ENCODE data around the gene CACNA1D.

Gene CACNA1D

GRCh38 chr3:53614307-53614706 lies 119.9 kb downstream of the CACNA1D start:
- TF ChIP-seq POU2F2 (IDR thresholded peaks at IDR 0.05; ENCODE audit: low read depth, low read length) (no peak), POLR2AphosphoS5 (IDR thresholded peaks at IDR 0.05; ENCODE audit: low read depth, low read length) (no peak), PAX5 (IDR thresholded peaks at IDR 0.05; ENCODE audit: insufficient read depth, low read length, severe bottlenecking) (no peak), TAF1 (IDR thresholded peaks at IDR 0.05; ENCODE audit: low read depth, low read length) (no peak), POLR2A (IDR thresholded peaks at IDR 0.05; ENCODE audit: low read depth, low read length) (no peak), SPI1 (IDR thresholded peaks at IDR 0.05; ENCODE audit: low read depth, low read length) (no peak)
- no peak for FAIRE-seq
- no peak for DNase-seq (ENCODE audit: insufficient read length, low spot score)

DNA sequence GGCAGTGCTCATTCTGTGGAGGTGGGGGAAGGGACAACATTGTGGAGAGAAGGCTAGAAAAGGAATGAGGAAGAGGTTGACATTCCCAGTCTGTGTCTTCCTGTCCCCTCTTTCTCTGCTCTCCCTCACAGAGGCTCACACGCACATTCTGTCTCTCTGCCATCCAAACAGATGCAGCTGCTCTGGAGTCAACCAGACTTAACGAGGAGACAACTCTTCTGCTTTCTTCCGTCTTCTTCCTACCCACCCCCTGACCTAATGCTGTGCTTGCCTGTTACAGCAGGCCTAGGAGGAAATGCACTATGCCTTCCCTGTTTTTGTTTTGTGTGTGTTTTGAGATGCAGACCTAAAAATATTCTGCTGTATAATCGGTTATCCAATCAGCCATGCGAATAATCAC lies 121.9 kb downstream of the CACNA1D start:
- DNase-seq (ENCODE audit: insufficient read length, low spot score) = no peak
- no peak for FAIRE-seq
- TF ChIP-seq TAF1 (IDR thresholded peaks at IDR 0.05; ENCODE audit: low read depth, low read length) (no peak), POLR2AphosphoS5 (IDR thresholded peaks at IDR 0.05; ENCODE audit: low read depth, low read length) (no peak), SPI1 (IDR thresholded peaks at IDR 0.05; ENCODE audit: low read depth, low read length) (no peak)

DNA sequence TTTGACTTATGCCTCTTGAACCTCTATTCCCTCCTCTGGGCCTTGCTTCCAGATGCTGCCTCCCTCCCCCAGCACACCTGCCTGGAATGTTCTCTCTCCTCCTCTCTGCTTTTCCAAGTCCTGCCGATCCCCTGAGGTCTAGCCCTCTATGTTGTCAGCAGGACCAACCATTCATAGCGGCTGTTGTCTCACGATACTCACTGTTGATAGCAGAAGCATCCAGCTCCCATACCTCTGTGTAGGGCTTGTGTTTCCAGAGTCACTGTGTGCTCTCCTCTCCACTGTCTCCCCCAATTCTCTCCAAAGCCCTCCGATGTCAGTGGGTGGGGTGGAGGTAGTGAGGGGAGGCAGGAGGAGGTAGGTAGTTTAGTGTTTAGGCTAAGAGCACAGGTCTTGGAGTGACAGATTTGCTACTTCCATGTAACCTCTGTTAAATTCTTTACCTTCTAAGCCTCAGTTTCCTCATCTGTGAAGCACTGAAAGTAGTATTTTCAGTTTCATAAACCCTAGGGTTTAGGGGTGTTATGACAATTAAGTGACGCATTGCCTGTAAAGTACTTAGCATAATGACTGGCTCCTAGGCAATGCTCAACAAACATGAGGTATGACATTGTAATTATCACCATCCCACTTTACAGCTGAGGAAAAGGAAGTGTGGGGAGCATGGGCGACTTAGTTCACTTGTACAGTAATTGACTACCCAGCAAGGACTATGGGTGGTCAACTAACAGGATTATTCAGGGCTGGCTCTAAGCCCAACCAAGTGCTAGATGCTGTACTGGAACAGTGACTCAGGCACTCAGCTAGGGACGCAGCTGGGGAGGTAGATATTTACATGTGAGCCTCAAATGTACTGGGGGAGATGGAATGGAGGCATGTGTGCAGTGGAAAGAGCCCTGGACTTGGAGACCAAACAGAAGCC lies 122.8 kb downstream of the CACNA1D start:
- DNase-seq (ENCODE audit: insufficient read length, low spot score) (no peak), FAIRE-seq (no peak)
- TF ChIP-seq PAX5 (IDR thresholded peaks at IDR 0.05; ENCODE audit: insufficient read depth, low read length, severe bottlenecking) (no peak), POU2F2 (IDR thresholded peaks at IDR 0.05; ENCODE audit: low read depth, low read length) (no peak), TAF1 (IDR thresholded peaks at IDR 0.05; ENCODE audit: low read depth, low read length) (no peak), POLR2AphosphoS5 (IDR thresholded peaks at IDR 0.05; ENCODE audit: low read depth, low read length) (no peak), SPI1 (IDR thresholded peaks at IDR 0.05; ENCODE audit: low read depth, low read length) (no peak), POLR2A (IDR thresholded peaks at IDR 0.05; ENCODE audit: low read depth, low read length) (no peak)

DNA sequence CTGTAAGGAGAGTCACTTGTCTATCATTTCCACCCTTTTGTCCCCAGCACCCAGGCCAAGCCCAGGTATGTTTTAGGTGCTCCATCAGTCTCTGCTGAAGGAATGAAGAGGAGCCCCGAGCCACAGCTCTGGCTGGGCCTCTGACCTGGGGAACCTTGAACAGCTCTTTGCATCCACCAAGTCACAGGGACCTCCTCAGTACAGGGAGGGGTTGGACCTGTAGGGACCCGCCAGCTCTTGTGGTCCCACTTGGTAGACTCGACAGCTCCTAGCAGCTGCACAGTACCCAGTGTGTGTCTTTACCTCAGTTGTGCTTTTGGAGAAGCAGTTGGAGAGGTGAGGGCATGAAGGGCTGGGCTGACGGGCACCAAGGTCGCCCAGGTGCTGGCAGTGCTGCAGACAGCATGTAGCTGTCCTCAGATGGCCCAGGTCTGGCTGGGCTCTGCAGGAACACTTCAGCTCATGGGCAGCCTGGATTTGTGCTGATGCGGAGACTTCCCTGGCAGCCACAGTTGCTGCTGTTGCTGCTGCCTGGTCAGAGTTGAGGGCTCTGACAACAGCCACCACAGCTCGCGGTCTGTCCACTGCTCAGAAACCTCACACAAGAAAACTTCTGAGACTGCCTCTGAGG lies 123.6 kb downstream of the CACNA1D start:
- DNase-seq (ENCODE audit: insufficient read length, low spot score) (no peak), FAIRE-seq (no peak)
- TF ChIP-seq PAX5 (IDR thresholded peaks at IDR 0.05; ENCODE audit: insufficient read depth, low read length, severe bottlenecking) (no peak), SPI1 (IDR thresholded peaks at IDR 0.05; ENCODE audit: low read depth, low read length) (no peak), POLR2A (IDR thresholded peaks at IDR 0.05; ENCODE audit: low read depth, low read length) (no peak), POLR2AphosphoS5 (IDR thresholded peaks at IDR 0.05; ENCODE audit: low read depth, low read length) (no peak), TAF1 (IDR thresholded peaks at IDR 0.05; ENCODE audit: low read depth, low read length) (no peak), POU2F2 (IDR thresholded peaks at IDR 0.05; ENCODE audit: low read depth, low read length) (no peak)

DNA sequence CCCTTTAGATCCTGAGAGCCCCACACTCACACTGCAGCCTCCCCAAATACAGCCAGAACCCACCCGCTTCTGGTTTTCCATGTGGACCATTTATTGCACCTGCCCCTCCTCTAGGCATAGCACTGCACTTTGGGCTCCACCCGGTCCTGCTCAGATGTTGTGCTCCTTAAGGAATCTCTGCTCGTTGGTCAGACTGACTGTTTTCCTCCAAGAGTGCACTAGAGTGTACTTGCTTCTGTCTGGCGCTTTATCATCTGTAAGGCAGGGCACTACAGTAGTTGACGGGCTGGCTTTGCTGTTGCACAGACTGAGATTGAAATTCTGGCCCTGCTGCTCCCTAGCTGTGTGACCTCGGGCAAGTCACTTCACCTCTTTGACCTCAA lies 124.1 kb downstream of the CACNA1D start:
- no peak for FAIRE-seq
- TF ChIP-seq POLR2AphosphoS5 (IDR thresholded peaks at IDR 0.05; ENCODE audit: low read depth, low read length) (no peak), PAX5 (IDR thresholded peaks at IDR 0.05; ENCODE audit: insufficient read depth, low read length, severe bottlenecking) (no peak), POU2F2 (IDR thresholded peaks at IDR 0.05; ENCODE audit: low read depth, low read length) (no peak), SPI1 (IDR thresholded peaks at IDR 0.05; ENCODE audit: low read depth, low read length) (no peak), TAF1 (IDR thresholded peaks at IDR 0.05; ENCODE audit: low read depth, low read length) (no peak), POLR2A (IDR thresholded peaks at IDR 0.05; ENCODE audit: low read depth, low read length) (no peak)
- no peak for DNase-seq (ENCODE audit: insufficient read length, low spot score)

DNA sequence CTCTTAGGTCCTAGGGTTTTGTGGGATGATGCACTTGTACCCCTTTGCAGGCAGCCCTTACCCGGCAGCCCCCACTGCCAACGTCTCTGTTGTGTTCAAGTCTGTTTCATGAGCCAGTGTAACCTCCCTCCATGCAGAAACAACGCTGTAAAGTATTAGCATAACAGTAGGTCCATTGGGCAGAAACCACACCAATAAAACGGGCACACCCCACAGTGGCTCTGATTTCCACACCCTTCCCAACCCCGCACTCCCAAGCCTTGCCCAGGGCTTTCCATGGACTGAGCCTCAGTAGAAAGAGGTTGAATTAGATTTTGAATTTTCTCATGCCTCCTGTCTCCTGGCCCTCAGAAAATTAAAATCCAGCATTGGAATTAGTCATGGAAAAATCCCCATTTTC lies 124.5 kb downstream of the CACNA1D start:
- FAIRE-seq = no peak
- TF ChIP-seq POU2F2 (IDR thresholded peaks at IDR 0.05; ENCODE audit: low read depth, low read length) = no peak
- no peak for TF ChIP-seq POLR2A (IDR thresholded peaks at IDR 0.05; ENCODE audit: low read depth, low read length)
- TF ChIP-seq PAX5 (IDR thresholded peaks at IDR 0.05; ENCODE audit: insufficient read depth, low read length, severe bottlenecking) = no peak
- TF ChIP-seq TAF1 (IDR thresholded peaks at IDR 0.05; ENCODE audit: low read depth, low read length) = no peak
- TF ChIP-seq SPI1 (IDR thresholded peaks at IDR 0.05; ENCODE audit: low read depth, low read length) = no peak
- TF ChIP-seq POLR2AphosphoS5 (IDR thresholded peaks at IDR 0.05; ENCODE audit: low read depth, low read length) = no peak
- no peak for DNase-seq (ENCODE audit: insufficient read length, low spot score)

DNA sequence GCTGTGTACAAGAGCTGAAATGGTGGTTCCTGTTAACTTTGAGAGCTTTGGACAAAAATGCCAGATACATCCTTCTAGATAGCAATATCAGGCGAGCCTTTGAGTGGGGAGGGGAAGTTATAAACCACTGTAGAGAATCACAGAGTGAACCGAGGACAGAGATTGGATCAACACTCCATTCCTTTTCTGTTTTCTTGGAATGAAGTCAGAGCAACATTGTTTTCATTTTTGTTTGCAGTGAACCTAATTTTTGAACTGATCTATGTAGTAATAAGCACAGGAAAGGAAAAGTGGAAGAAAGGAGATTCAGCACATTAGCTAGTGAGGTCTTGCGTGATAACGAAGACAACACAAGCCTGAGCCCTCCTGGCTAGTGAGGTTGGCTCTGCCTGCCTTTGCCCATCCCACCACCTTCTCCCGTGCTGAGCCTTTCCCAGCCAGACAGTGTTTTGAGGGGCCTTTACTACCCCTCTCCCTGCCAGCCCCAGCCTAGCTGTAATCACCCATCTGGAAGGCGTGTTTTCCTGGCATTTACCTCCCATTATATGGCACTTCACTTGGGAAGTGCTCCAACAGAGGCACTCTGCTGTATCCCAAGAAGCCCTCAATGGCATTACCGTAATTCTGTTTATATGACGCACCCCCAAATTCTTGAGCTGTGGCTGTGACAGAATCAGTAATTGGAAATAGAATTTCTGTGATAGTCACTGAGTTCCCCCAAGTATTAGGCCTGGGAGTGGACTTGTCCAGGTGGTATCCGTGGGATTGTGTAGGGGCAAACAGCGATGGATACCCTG lies 129.8 kb downstream of the CACNA1D start:
- TF ChIP-seq SPI1 (IDR thresholded peaks at IDR 0.05; ENCODE audit: low read depth, low read length) (no peak), POU2F2 (IDR thresholded peaks at IDR 0.05; ENCODE audit: low read depth, low read length) (no peak), POLR2A (IDR thresholded peaks at IDR 0.05; ENCODE audit: low read depth, low read length) (no peak), PAX5 (IDR thresholded peaks at IDR 0.05; ENCODE audit: insufficient read depth, low read length, severe bottlenecking) (no peak), TAF1 (IDR thresholded peaks at IDR 0.05; ENCODE audit: low read depth, low read length) (no peak), POLR2AphosphoS5 (IDR thresholded peaks at IDR 0.05; ENCODE audit: low read depth, low read length) (no peak)
- DNase-seq (ENCODE audit: insufficient read length, low spot score) (no peak), FAIRE-seq (no peak)

DNA sequence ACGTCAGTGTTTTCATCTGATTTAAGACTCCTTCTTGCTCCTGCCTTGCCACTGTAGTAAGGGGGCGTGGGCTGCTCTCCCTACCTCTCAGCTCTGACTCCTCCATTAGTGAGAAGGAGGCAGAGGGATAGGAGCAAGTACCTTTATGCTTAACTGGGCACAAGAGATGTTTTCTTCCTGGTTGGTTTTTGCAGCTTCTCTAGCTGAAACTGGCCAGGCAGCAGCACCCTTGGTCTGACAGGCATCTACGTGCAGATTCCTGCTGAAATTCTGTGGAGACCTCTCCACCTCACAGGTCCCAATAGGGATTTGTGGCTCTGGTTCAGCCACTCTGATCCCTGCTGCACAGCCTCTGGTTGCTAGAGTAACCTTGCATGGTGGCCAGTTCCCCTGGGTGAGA lies 132.5 kb downstream of the CACNA1D start:
- TF ChIP-seq POLR2AphosphoS5 (IDR thresholded peaks at IDR 0.05; ENCODE audit: low read depth, low read length) = no peak
- no peak for TF ChIP-seq PAX5 (IDR thresholded peaks at IDR 0.05; ENCODE audit: insufficient read depth, low read length, severe bottlenecking)
- TF ChIP-seq SPI1 (IDR thresholded peaks at IDR 0.05; ENCODE audit: low read depth, low read length) = no peak
- TF ChIP-seq POLR2A (IDR thresholded peaks at IDR 0.05; ENCODE audit: low read depth, low read length) = no peak
- TF ChIP-seq TAF1 (IDR thresholded peaks at IDR 0.05; ENCODE audit: low read depth, low read length) = no peak
- no peak for TF ChIP-seq POU2F2 (IDR thresholded peaks at IDR 0.05; ENCODE audit: low read depth, low read length)
- DNase-seq (ENCODE audit: insufficient read length, low spot score) (no peak), FAIRE-seq (no peak)
